SU-DHL-6 (cell line): ENCODE results near the gene ABCG1.

Source experiments
- CTCF ChIP-seq: fragments of 200-600 bp; sonication (generic); IDR thresholded peaks from one replicate; pipeline ENCODE4 v1.5.1; 2017; ENCODE audit warnings: antibody characterized with exemption, mild to moderate bottlenecking, low read length, moderate library complexity; ENCODE audit not compliant: insufficient read depth, poor library complexity, severe bottlenecking
- EZH2phosphoT487 ChIP-seq: fragments of 200-600 bp; sonication (generic), shearing (Covaris generic); conservative IDR thresholded peaks from 2 replicates; pipeline ENCODE4 v1.6.1; 2018; ENCODE audit warnings: mild to moderate bottlenecking, antibody characterized with exemption, low read length, moderate library complexity, mixed read lengths

- TF ChIP-seq CTCF (no peak), EZH2phosphoT487 (no peak)
Measured at GRCh38 chr21:42238185-42238934, 19.4 kb downstream of the ABCG1 start.
